ENCODE data around the gene PLSCR5.

PLSCR5 gene

GRCh38 chr3:146543461-146544001 is 61.6 kb downstream of the PLSCR5 start:
- DNase-seq: no peak

GRCh38 chr3:146542978-146543377 is 62.2 kb downstream of the PLSCR5 start:
- no peak for DNase-seq

- DNase-seq: no peak
Measured at GRCh38 chr3:146542179-146542578, 63.0 kb downstream of the PLSCR5 start.

GRCh38 chr3:146540978-146541377 is 64.2 kb downstream of the PLSCR5 start:
- DNase-seq: no peak

- DNase-seq: no peak
Measured at GRCh38 chr3:146540236-146540635, 64.9 kb downstream of the PLSCR5 start.

- no peak for DNase-seq
Measured at GRCh38 chr3:146539315-146539714, 65.8 kb downstream of the PLSCR5 start.

- DNase-seq: no peak
Measured at GRCh38 chr3:146537603-146538002, 67.5 kb downstream of the PLSCR5 start.

- no peak for DNase-seq
Measured at GRCh38 chr3:146536681-146537080, 68.5 kb downstream of the PLSCR5 start.
